K562 (cell line): ENCODE results near the gene SMIM10L2A. TPM values are rescaled to one million over a fixed set of nuclear protein-coding genes. Genes with fewer than 3 reads are reported as not detected.

Source experiments
- ATAC-seq: fragments of 200-7000 bp; cut with Tn5 transposase; 3 replicates; pipeline ENCODE4 v1.9.1; 2020; ENCODE audit warnings: moderate library complexity
- BruUV-seq: library from RNA; stranded (reverse); fragments of 400-500 nt; replicated peaks from 2 replicates; lab custom pipeline; 2021; lab: Mats Ljungman, UMichigan
- CTCF ChIA-PET: fragments of 300-600 bp; formaldehyde crosslinking; extraction: SDS; loops from one replicate; lab custom pipeline; 2021; ENCODE audit warnings: low intra/inter-chr PET ratio; lab: Yijun Ruan, JAX
- POLR2A ChIA-PET: fragments of 300-600, 350-650 bp; sonication (Branson Sonifier 250); formaldehyde crosslinking; extraction: SDS; loops from one replicate; lab custom pipeline; 2021; ENCODE audit warnings: antibody characterized with exemption, inconsistent platforms; lab: Yijun Ruan, JAX
- DNase-seq, 4 experiments: peaks; one replicate each; pipeline versions ENCODE4 v3.0.0 to v3.0.0-alpha.2; 2011 to 2018; ENCODE audit warnings: low spot score in 3 of 4, mixed read lengths in 3 of 4; ENCODE audit errors: extremely low read depth in 1 of 4
- FAIRE-seq: peaks from 2 replicates; lab custom pipeline; 2011; peaks lifted over from hg19 to GRCh38; lab: Jason Lieb, UNC
- H2AFZ ChIP-seq: 2 replicates; pipeline ENCODE4 v1.6.0; 2011; ENCODE audit warnings: low read depth, low read length, control low read depth, inconsistent platforms
- H3K27ac ChIP-seq: fragments of 200-600 bp; 3 replicates; pipeline ENCODE4 v1.8.0; 2011; ENCODE audit warnings: low read depth, mild to moderate bottlenecking, control low read depth, inconsistent platforms, low read length, moderate library complexity, mixed read lengths; ENCODE audit errors: extremely low read depth
- H3K27me3 ChIP-seq, 2 experiments: fragments of 300-600 bp in 1 of 2; 2 replicates in 1 of 2; 3 replicates in 1 of 2; pipeline versions ENCODE4 v1.6.0 to v1.8.0; 2011; ENCODE audit warnings: inconsistent platforms in 2 of 2, low read length in 2 of 2, mild to moderate bottlenecking in 1 of 2, mixed read lengths in 1 of 2, moderate library complexity in 1 of 2; ENCODE audit not compliant: control insufficient read depth in 2 of 2, insufficient read depth in 2 of 2
- H3K36me3 ChIP-seq: fragments of 300-600 bp; 3 replicates; pipeline ENCODE4 v1.8.0; 2011; ENCODE audit warnings: mild to moderate bottlenecking, low read length, inconsistent platforms; ENCODE audit not compliant: control insufficient read depth, insufficient read depth
- H3K4me1 ChIP-seq, 2 experiments: fragments of 200-600 bp in 1 of 2; replicated peaks in 1 of 2; 2 replicates in 1 of 2; 3 replicates in 1 of 2; pipeline versions ENCODE4 v1.5.1 to v1.8.0; 2011; ENCODE audit warnings: inconsistent platforms in 2 of 2, low read length in 2 of 2, mild to moderate bottlenecking in 1 of 2, mixed read lengths in 1 of 2, moderate library complexity in 1 of 2; ENCODE audit not compliant: control insufficient read depth in 2 of 2, insufficient read depth in 2 of 2
- H3K4me2 ChIP-seq: 2 replicates; pipeline ENCODE4 v1.6.1; 2011; ENCODE audit warnings: low read length, control low read depth, inconsistent platforms, mixed read lengths; ENCODE audit not compliant: insufficient read depth
- H3K4me3 ChIP-seq: fragments of 200-600 bp; sonication (generic), shearing (Covaris generic); 2 replicates; pipeline ENCODE4 v1.5.1; 2016; ENCODE audit warnings: control low read depth, inconsistent platforms
- H3K79me2 ChIP-seq: fragments of 200-600 bp; 3 replicates; pipeline ENCODE4 v1.8.0; 2011; ENCODE audit warnings: low read length, inconsistent platforms; ENCODE audit not compliant: control insufficient read depth, insufficient read depth
- H3K9ac ChIP-seq, 2 experiments: 2 replicates each; pipeline versions ENCODE4 v1.6.0 to v1.6.1; 2011; ENCODE audit warnings: low read depth in 2 of 2, low read length in 2 of 2, control low read depth in 1 of 2, inconsistent platforms in 1 of 2, mild to moderate bottlenecking in 1 of 2, mixed read lengths in 1 of 2; ENCODE audit not compliant: insufficient read depth in 1 of 2
- H3K9me1 ChIP-seq: one replicate; pipeline ENCODE4 v1.6.0; 2011; ENCODE audit warnings: inconsistent platforms, mild to moderate bottlenecking, low read length, moderate library complexity; ENCODE audit not compliant: control insufficient read depth, insufficient read depth
- H3K9me3 ChIP-seq: replicated peaks from 2 replicates; pipeline ENCODE4 v1.5.1; 2011; ENCODE audit warnings: low read depth, low read length, inconsistent platforms; ENCODE audit not compliant: control insufficient read depth, insufficient read depth
- H4K20me1 ChIP-seq: replicated peaks from 2 replicates; pipeline ENCODE4 v1.6.1; 2011; ENCODE audit warnings: low read length, inconsistent platforms, mixed read lengths; ENCODE audit not compliant: control insufficient read depth, insufficient read depth
- ATF7 ChIP-seq: fragments of 450-650 bp; IDR thresholded peaks from 2 replicates; pipeline ENCODE4 v1.7.1; 2014; ENCODE audit warnings: mild to moderate bottlenecking, moderate library complexity
- DMBX1 ChIP-seq: fragments of 250-450 bp; sonication (Bioruptor Pico); IDR thresholded peaks from 2 replicates; pipeline ENCODE4 v1.8.0; 2022; ENCODE audit warnings: inconsistent platforms, mild to moderate bottlenecking, moderate library complexity, borderline replicate concordance
- NCOA2 ChIP-seq, 2 experiments: fragments of 450-650 bp; IDR thresholded peaks; 2 replicates each; pipeline ENCODE4 v1.6.1; 2018; ENCODE audit warnings: mild to moderate bottlenecking in 2 of 2, moderate library complexity in 1 of 2; ENCODE audit not compliant: partially characterized antibody in 2 of 2
- SOX6 ChIP-seq: fragments of 450-650 bp; IDR thresholded peaks from 2 replicates; pipeline ENCODE4 v1.6.1; 2014; ENCODE audit warnings: mild to moderate bottlenecking
- SPI1 ChIP-seq: IDR thresholded peaks from 2 replicates; pipeline ENCODE4 v1.6.1; 2011; ENCODE audit warnings: low read depth, low read length, control low read depth, borderline replicate concordance
- TAF15 ChIP-seq: fragments of 200-400 bp; formaldehyde crosslinking; IDR thresholded peaks from 2 replicates; pipeline ENCODE4 v1.6.1; 2017; ENCODE audit warnings: mild to moderate bottlenecking, low read depth, low read length, moderate library complexity
- ZNF143 ChIP-seq: sonication (generic); formaldehyde crosslinking; IDR thresholded peaks from 2 replicates; pipeline ENCODE4 v1.9.0; 2022; ENCODE audit warnings: mild to moderate bottlenecking, missing genetic modification reagents
- WGBS: fragments of 100-300 bp; shearing (Covaris generic); methylation state at CpG from one replicate; pipeline ENCODE4 v1.1.6; 2016; ENCODE audit warnings: low coverage, mixed read lengths; ENCODE audit not compliant: insufficient coverage; ENCODE audit errors: missing lambda C conversion rate; 5-methylcytosine and 5-hydroxymethylcytosine counted together
- in situ Hi-C: fragments of 300-500 bp; cut with MboI; formaldehyde crosslinking; loops from 4 replicates; pipeline ENCODE4 v1.15.0; 2018; ENCODE audit warnings: inconsistent platforms, mixed read lengths
- intact Hi-C: fragments of 100-400 bp; cut with micrococcal nuclease; formaldehyde crosslinking; loops from 2 replicates; pipeline ENCODE4 v1.14.2; 2022
- polyA plus RNA-seq, 8 experiments: library from polyadenylated mRNA; depleted of rRNA in 4 of 8; stranded (reverse) in 5 of 8; unstranded in 3 of 8; fragments of >200 nt; fragmentation: Nextera tagmentation in 2 of 8; fragmentation: Illumina TruSeq in 1 of 8; extraction: Ambion mirVana in 2 of 8; extraction: Trizol in 1 of 8; gene quantifications; 2 replicates each; pipeline versions ENCODE4 v1.2.1 to v1.2.3, GENCODE V29; 2011 to 2014; ENCODE audit warnings: inconsistent platforms in 1 of 8, missing spikeins in 1 of 8
- total RNA-seq, 7 experiments: library from RNA; depleted of rRNA in 6 of 7; stranded (reverse); fragments of >200 nt in 6 of 7; fragmentation: Illumina TruSeq in 2 of 7; extraction: Trizol in 2 of 7; gene quantifications; 2 replicates each; pipeline versions ENCODE4 v1.2.1 to v1.2.3, GENCODE V29; 2011 to 2021; ENCODE audit warnings: low replicate concordance in 1 of 7
- TF ChIP-seq, protein P1 (sequence below), 2 experiments: fragments of 450-650 bp; IDR thresholded peaks; 2 replicates each; pipeline ENCODE4 v1.6.1; 2018; ENCODE audit warnings: mild to moderate bottlenecking in 2 of 2, low read depth in 1 of 2; ENCODE audit not compliant: partially characterized antibody in 2 of 2
- TF ChIP-seq, protein P2 (sequence below), 2 experiments: fragments of 450-650 bp; formaldehyde crosslinking in 1 of 2; IDR thresholded peaks; 2 replicates each; pipeline versions ENCODE4 v1.4.0 to v1.6.1; 2014 to 2020; ENCODE audit warnings: mild to moderate bottlenecking in 2 of 2, borderline replicate concordance in 1 of 2, low read depth in 1 of 2

The SMIM10L2A gene
- total and polyA plus RNA-seq, 9 of the 15 experiments (the other 6 are each of a cell fraction or from before 2014, with no cell fraction given): 0.03 to 0.14 (median 0.09) TPM; not detected in 2

DNA sequence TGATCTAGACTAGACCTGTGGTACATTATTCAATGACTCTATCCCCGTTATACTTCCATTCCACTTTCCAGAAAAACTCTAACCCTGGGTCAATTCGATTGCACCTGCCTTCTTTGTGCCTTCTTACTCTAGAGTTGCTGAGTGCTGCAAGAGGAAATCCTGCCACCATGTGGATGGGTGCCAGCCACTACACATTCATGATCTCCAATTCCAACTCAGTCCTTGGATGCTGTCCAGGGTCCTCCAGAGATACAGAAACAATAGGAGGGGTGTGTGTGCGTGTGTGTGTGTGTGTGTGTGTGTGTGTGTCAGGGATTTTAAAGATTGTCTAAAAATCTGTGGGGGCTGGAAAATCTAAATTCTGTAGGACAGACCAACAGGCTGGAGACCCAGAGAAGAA is 55.8 kb downstream of the SMIM10L2A start:
- ATAC-seq (peak; percentile 86), FAIRE-seq (peak; percentile 74), DNase-seq (peak; percentile 14 to 64 (median 30))
- H3K9me3 ChIP-seq: no peaks in the 10 kb centered on the region
- H2AFZ ChIP-seq: no peak overlapping the region
- H3K4me3 ChIP-seq: no peak overlapping the region
- H3K79me2 ChIP-seq: no peaks in the 10 kb centered on the region
- H4K20me1 ChIP-seq: no peaks in the 10 kb centered on the region
- no peaks in the 10 kb centered on the region for H3K9me1 ChIP-seq
- intact Hi-C loops: loop anchor here (1.0 kb wide), 1 partner anchor 291 kb away; no protein-coding TSS in a partner anchor
- CTCF ChIA-PET: interaction anchor here (1.2 kb wide), 1 partner anchor 292 kb away, joined by 4 read pairs; no protein-coding TSS in a partner anchor
- in situ Hi-C loops: loop anchor here (10.0 kb wide), 1 partner anchor 293 kb away; no protein-coding TSS in a partner anchor
- POLR2A ChIA-PET: no interaction called here
- WGBS: 0% methylated on average over 2 of the region's 3 CpGs
- H3K27ac ChIP-seq: no peak overlapping the region
- H3K4me1 ChIP-seq: no peaks in the 10 kb centered on the region
- no peak overlapping the region for H3K9ac ChIP-seq
- BruUV-seq: no TSS peak
- H3K27me3 ChIP-seq: no peaks in the 10 kb centered on the region; a peak in 1 of 5 replicates
- no peak overlapping the region for H3K4me2 ChIP-seq
- H3K36me3 ChIP-seq: no peaks in the 10 kb centered on the region
- TF ChIP-seq, protein P1, sequence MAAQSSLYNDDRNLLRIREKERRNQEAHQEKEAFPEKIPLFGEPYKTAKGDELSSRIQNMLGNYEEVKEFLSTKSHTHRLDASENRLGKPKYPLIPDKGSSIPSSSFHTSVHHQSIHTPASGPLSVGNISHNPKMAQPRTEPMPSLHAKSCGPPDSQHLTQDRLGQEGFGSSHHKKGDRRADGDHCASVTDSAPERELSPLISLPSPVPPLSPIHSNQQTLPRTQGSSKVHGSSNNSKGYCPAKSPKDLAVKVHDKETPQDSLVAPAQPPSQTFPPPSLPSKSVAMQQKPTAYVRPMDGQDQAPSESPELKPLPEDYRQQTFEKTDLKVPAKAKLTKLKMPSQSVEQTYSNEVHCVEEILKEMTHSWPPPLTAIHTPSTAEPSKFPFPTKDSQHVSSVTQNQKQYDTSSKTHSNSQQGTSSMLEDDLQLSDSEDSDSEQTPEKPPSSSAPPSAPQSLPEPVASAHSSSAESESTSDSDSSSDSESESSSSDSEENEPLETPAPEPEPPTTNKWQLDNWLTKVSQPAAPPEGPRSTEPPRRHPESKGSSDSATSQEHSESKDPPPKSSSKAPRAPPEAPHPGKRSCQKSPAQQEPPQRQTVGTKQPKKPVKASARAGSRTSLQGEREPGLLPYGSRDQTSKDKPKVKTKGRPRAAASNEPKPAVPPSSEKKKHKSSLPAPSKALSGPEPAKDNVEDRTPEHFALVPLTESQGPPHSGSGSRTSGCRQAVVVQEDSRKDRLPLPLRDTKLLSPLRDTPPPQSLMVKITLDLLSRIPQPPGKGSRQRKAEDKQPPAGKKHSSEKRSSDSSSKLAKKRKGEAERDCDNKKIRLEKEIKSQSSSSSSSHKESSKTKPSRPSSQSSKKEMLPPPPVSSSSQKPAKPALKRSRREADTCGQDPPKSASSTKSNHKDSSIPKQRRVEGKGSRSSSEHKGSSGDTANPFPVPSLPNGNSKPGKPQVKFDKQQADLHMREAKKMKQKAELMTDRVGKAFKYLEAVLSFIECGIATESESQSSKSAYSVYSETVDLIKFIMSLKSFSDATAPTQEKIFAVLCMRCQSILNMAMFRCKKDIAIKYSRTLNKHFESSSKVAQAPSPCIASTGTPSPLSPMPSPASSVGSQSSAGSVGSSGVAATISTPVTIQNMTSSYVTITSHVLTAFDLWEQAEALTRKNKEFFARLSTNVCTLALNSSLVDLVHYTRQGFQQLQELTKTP (IDR thresholded peaks at IDR 0.05; ENCODE audit: low read depth in 1 of 2, partially characterized antibody in 2 of 2): peak in 1 of 2 experiments; percentile 40
- TF ChIP-seq ATF7: no peak
- TF ChIP-seq TAF15: no peak
- no peak for TF ChIP-seq SPI1
- TF ChIP-seq, protein P2, sequence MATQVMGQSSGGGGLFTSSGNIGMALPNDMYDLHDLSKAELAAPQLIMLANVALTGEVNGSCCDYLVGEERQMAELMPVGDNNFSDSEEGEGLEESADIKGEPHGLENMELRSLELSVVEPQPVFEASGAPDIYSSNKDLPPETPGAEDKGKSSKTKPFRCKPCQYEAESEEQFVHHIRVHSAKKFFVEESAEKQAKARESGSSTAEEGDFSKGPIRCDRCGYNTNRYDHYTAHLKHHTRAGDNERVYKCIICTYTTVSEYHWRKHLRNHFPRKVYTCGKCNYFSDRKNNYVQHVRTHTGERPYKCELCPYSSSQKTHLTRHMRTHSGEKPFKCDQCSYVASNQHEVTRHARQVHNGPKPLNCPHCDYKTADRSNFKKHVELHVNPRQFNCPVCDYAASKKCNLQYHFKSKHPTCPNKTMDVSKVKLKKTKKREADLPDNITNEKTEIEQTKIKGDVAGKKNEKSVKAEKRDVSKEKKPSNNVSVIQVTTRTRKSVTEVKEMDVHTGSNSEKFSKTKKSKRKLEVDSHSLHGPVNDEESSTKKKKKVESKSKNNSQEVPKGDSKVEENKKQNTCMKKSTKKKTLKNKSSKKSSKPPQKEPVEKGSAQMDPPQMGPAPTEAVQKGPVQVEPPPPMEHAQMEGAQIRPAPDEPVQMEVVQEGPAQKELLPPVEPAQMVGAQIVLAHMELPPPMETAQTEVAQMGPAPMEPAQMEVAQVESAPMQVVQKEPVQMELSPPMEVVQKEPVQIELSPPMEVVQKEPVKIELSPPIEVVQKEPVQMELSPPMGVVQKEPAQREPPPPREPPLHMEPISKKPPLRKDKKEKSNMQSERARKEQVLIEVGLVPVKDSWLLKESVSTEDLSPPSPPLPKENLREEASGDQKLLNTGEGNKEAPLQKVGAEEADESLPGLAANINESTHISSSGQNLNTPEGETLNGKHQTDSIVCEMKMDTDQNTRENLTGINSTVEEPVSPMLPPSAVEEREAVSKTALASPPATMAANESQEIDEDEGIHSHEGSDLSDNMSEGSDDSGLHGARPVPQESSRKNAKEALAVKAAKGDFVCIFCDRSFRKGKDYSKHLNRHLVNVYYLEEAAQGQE (IDR thresholded peaks at IDR 0.05; ENCODE audit: borderline replicate concordance): peak; percentile 96
- TF ChIP-seq, protein P2 (CRISPR knock-in tag; IDR thresholded peaks at IDR 0.05; ENCODE audit: low read depth): peak; percentile 89
- TF ChIP-seq SOX6: 0 out of 2 replicates have a peak, but pooled peaks have one; percentile 15
- no peak for TF ChIP-seq ZNF143 (CRISPR knock-in tag)
- TF ChIP-seq DMBX1 (CRISPR knock-in tag): no peak
- TF ChIP-seq NCOA2 (IDR thresholded peaks at IDR 0.05; ENCODE audit: partially characterized antibody in 2 of 2): peak in 1 of 2 experiments; percentile 30
